Lower leg skin (tissue), 4 donors: ENCODE results near the gene ENOX1. TPM values are rescaled to one million over a fixed set of nuclear protein-coding genes. Genes with fewer than 3 reads are reported as not detected.

ENCODE experiments used
- DNase-seq, 2 donors: peaks; one replicate each; pipeline ENCODE4 v3.0.0-alpha.2; 2019; ENCODE audit warnings: low spot score in 2 of 2
- H3K4me3 ChIP-seq: fragments of 200-600 bp; sonication (generic); 2 replicates; pipeline ENCODE4 v1.5.1; 2017; ENCODE audit warnings: mild to moderate bottlenecking, low read depth; ENCODE audit not compliant: poor library complexity, severe bottlenecking
- POLR2A ChIP-seq, 2 donors: fragments of 450-650 bp; IDR thresholded peaks; one replicate each; pipeline ENCODE4 v1.6.1; 2016 to 2017; ENCODE audit warnings: antibody characterized with exemption in 2 of 2, mild to moderate bottlenecking in 1 of 2, moderate library complexity in 1 of 2
- WGBS, 2 donors: methylation state at CpG; one replicate each; pipeline ENCODE4 v1.1.5; 2018; 5-methylcytosine and 5-hydroxymethylcytosine counted together
- intact Hi-C: fragments of 100-400 bp; cut with DNase I; formaldehyde crosslinking; loops from one replicate; pipeline ENCODE4 v1.15.0; 2023; ENCODE audit warnings: low total_unique reads
- total RNA-seq, 4 donors: library from RNA; depleted of rRNA; stranded (reverse); fragments of >200 nt; gene quantifications; one replicate each; pipeline ENCODE4 v1.1.0, GENCODE V29; 2016
- TF ChIP-seq, protein P1 (sequence below), 3 donors: fragments of 450-650 bp; IDR thresholded peaks; one replicate each; pipeline ENCODE4 v1.5.1; 2016; ENCODE audit warnings: antibody characterized with exemption in 3 of 3, mild to moderate bottlenecking in 3 of 3, moderate library complexity in 2 of 3

ENOX1 gene
- total RNA-seq, 4 donors from 2014 or later: 0.11 to 0.52 (median 0.30) TPM

DNA sequence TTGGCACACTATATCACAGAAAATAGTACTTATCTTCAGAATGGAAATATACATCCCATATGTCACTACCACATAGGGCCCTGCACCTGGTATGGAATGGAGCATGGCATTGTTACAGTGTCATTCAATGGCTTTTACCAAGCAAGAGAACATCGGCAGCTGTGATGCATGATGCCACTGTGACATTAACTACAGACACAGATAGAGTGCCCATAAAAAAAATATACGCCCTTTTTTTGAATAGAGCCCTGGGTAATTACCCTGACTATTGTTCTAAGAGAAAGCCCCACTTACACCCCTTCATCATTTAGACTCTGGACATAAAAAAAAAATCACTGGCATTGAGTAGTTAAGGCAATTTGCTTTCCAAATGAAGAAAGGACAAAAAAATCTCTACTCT, 443.1 kb downstream of the ENOX1 start:
- no peak overlapping the region for H3K4me3 ChIP-seq
- WGBS, 2 donors: 89 to 93% methylated on average over 2 of the region's 2 CpGs
- no peak for DNase-seq
- TF ChIP-seq POLR2A (IDR thresholded peaks at IDR 0.05): no peak
- TF ChIP-seq, protein P1, sequence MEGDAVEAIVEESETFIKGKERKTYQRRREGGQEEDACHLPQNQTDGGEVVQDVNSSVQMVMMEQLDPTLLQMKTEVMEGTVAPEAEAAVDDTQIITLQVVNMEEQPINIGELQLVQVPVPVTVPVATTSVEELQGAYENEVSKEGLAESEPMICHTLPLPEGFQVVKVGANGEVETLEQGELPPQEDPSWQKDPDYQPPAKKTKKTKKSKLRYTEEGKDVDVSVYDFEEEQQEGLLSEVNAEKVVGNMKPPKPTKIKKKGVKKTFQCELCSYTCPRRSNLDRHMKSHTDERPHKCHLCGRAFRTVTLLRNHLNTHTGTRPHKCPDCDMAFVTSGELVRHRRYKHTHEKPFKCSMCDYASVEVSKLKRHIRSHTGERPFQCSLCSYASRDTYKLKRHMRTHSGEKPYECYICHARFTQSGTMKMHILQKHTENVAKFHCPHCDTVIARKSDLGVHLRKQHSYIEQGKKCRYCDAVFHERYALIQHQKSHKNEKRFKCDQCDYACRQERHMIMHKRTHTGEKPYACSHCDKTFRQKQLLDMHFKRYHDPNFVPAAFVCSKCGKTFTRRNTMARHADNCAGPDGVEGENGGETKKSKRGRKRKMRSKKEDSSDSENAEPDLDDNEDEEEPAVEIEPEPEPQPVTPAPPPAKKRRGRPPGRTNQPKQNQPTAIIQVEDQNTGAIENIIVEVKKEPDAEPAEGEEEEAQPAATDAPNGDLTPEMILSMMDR (IDR thresholded peaks at IDR 0.05): no peak
- intact Hi-C loops: no loop called here

DNA sequence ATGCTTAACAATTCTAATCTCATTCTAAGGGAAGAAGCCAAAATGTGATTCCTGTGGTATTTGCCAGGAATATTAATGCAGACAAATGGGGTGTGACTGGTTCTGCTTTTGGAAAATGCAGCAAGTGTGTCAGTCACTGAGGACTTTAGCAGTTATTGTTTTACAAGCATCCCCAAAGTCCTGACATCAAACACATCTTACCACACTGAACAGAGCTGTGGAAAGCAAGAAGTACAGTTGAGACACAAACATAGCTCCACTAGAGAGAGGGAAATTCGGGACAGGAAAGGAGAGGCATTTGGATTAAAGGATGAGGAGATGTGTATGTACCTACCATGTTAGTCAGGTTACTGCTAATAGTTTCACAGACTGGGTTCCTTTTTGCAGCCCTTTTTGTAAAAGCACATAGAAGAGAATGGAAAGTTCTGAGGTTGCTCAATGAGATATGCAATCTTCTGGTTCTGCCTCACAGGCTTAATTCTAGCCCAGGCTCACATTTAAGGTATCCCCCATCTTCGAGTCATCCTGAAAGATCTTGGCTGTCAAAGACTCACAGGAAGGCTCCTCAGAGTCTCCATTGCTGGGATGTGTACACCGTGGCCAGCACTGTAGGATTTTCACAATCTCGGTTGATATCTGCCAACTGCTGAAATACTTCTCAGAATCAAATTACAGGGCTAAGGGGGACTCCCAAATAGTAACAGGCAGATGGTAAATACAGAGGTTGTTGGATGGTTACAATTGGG, 446.8 kb downstream of the ENOX1 start:
- TF ChIP-seq, protein P1 (IDR thresholded peaks at IDR 0.05): no peak
- TF ChIP-seq POLR2A (IDR thresholded peaks at IDR 0.05): no peak
- 75 to 80% methylated on average over 4 of the region's 4 CpGs for WGBS, 2 donors
- H3K4me3 ChIP-seq: no peak overlapping the region
- intact Hi-C loops: no loop called here
- DNase-seq: no peak

DNA sequence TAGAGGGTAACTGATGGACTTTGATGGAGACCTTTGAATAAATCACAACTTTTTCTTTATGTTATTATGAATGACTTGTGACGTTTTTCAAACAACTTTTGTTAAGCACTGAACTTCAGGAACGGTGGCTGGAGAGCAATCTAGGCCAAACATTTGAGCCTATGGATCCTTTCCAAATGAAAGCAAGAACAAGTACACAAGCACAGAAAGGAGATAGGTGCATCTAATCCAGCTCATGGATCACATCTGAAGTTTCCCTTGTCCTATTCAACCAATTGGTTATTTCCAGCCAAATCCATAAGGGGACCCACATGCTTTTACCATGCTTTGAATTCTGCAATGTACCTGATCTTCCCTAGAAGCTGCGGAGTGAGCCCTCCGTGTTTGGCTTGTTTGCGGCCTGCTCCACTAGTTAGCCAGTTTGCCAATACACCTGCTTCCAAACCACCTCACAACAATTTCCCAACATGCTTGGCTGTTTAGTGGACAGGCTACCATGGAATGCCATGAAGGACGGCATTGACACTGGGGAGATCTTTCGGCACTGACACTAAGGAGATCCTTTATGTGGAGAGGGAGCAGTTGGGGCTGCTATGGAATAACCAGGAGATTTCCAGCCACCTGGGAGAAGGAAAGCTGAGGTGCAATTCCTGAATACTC, 447.5 kb downstream of the ENOX1 start:
- intact Hi-C loops: no loop called here
- no peak for TF ChIP-seq POLR2A (IDR thresholded peaks at IDR 0.05)
- TF ChIP-seq, protein P1 (IDR thresholded peaks at IDR 0.05): no peak
- DNase-seq: no peak
- no peak overlapping the region for H3K4me3 ChIP-seq
- 76 to 85% methylated on average over 7 of the region's 7 CpGs for WGBS, 2 donors

- intact Hi-C loops: no loop called here
- no peak for DNase-seq
- H3K4me3 ChIP-seq: no peak overlapping the region
- TF ChIP-seq POLR2A (IDR thresholded peaks at IDR 0.05): no peak
- TF ChIP-seq, protein P1 (IDR thresholded peaks at IDR 0.05): no peak
These were observed 451.0 kb downstream of the ENOX1 start for GRCh38 chr13:43335764-43336163.

- WGBS, 2 donors: 61 to 73% methylated on average over 3 of the region's 3 CpGs
- DNase-seq: no peak
- no peak for TF ChIP-seq POLR2A (IDR thresholded peaks at IDR 0.05)
- TF ChIP-seq, protein P1 (IDR thresholded peaks at IDR 0.05): no peak
- H3K4me3 ChIP-seq: no peak overlapping the region
- intact Hi-C loops: no loop called here
These were observed 453.6 kb downstream of the ENOX1 start for GRCh38 chr13:43333176-43333575.
